ENCODE measurements around the gene PRSS33.

The PRSS33 gene

GRCh38 chr16:2799205-2799858 is 12.0 kb upstream of the PRSS33 start:
- no peak for DNase-seq (ENCODE audit: low read depth)

GRCh38 chr16:2798723-2799204 is 11.4 kb upstream of the PRSS33 start:
- no peak for DNase-seq (ENCODE audit: low read depth)

- DNase-seq (ENCODE audit: low read depth), result no peak
These were observed 8.2 kb upstream of the PRSS33 start for GRCh38 chr16:2795395-2796143.

GRCh38 chr16:2792940-2793339 is 5.6 kb upstream of the PRSS33 start:
- no peak for DNase-seq (ENCODE audit: low read depth)

GRCh38 chr16:2791174-2791573 is 3.8 kb upstream of the PRSS33 start:
- DNase-seq (ENCODE audit: low read depth), result no peak

- DNase-seq (ENCODE audit: low read depth), result no peak
These were observed 3.3 kb upstream of the PRSS33 start for GRCh38 chr16:2790631-2791030.

- DNase-seq (ENCODE audit: low read depth), result no peak
These were observed 601 bp upstream of the PRSS33 start for GRCh38 chr16:2787961-2788360.

- no peak for DNase-seq (ENCODE audit: low read depth)
These were observed 571 bp downstream of the PRSS33 start for GRCh38 chr16:2786826-2787151.

- DNase-seq (ENCODE audit: low read depth), result no peak
These were observed 1.1 kb downstream of the PRSS33 start for GRCh38 chr16:2786061-2786825.

- no peak for DNase-seq (ENCODE audit: low read depth)
These were observed 2.0 kb downstream of the PRSS33 start for GRCh38 chr16:2785101-2785991.

- no peak for DNase-seq (ENCODE audit: low read depth)
These were observed 2.8 kb downstream of the PRSS33 start for GRCh38 chr16:2784358-2785100.

- no peak for DNase-seq (ENCODE audit: low read depth)
These were observed 3.6 kb downstream of the PRSS33 start for GRCh38 chr16:2783581-2784357.

GRCh38 chr16:2782583-2783351 is 4.6 kb downstream of the PRSS33 start:
- no peak for DNase-seq (ENCODE audit: low read depth)

- no peak for DNase-seq (ENCODE audit: low read depth)
These were observed 7.1 kb downstream of the PRSS33 start for GRCh38 chr16:2779978-2780898.

- DNase-seq (ENCODE audit: low read depth), result no peak
These were observed 8.0 kb downstream of the PRSS33 start for GRCh38 chr16:2779151-2779920.

GRCh38 chr16:2778630-2778958 is 8.8 kb downstream of the PRSS33 start:
- no peak for DNase-seq (ENCODE audit: low read depth)

- no peak for DNase-seq (ENCODE audit: low read depth)
These were observed 9.3 kb downstream of the PRSS33 start for GRCh38 chr16:2777903-2778629.
